ENCODE data around the gene PRICKLE1.

Gene PRICKLE1

GRCh38 chr12:42450248-42450647 lies 139.3 kb downstream of the PRICKLE1 start:
- no peak for DNase-seq (ENCODE audit: low read depth, low spot score)

- no peak for DNase-seq (ENCODE audit: low read depth, low spot score)
These were observed 140.7 kb downstream of the PRICKLE1 start for GRCh38 chr12:42448841-42449240.

- DNase-seq (ENCODE audit: low read depth, low spot score): no peak
These were observed 142.2 kb downstream of the PRICKLE1 start for GRCh38 chr12:42447371-42447786.

- DNase-seq (ENCODE audit: low read depth, low spot score): no peak
These were observed 142.8 kb downstream of the PRICKLE1 start for GRCh38 chr12:42446761-42447160.

- no peak for DNase-seq (ENCODE audit: low read depth, low spot score)
These were observed 143.7 kb downstream of the PRICKLE1 start for GRCh38 chr12:42445891-42446290.

- no peak for DNase-seq (ENCODE audit: low read depth, low spot score)
These were observed 145.2 kb downstream of the PRICKLE1 start for GRCh38 chr12:42444192-42444943.

- DNase-seq (ENCODE audit: low read depth, low spot score): no peak
These were observed 146.7 kb downstream of the PRICKLE1 start for GRCh38 chr12:42442888-42443287.

- no peak for DNase-seq (ENCODE audit: low read depth, low spot score)
These were observed 147.2 kb downstream of the PRICKLE1 start for GRCh38 chr12:42442311-42442759.

GRCh38 chr12:42440608-42441007 lies 148.9 kb downstream of the PRICKLE1 start:
- DNase-seq (ENCODE audit: low read depth, low spot score): no peak

- DNase-seq (ENCODE audit: low read depth, low spot score): no peak
These were observed 156.9 kb downstream of the PRICKLE1 start for GRCh38 chr12:42432517-42433140.

GRCh38 chr12:42428850-42429249 lies 160.7 kb downstream of the PRICKLE1 start:
- DNase-seq (ENCODE audit: low read depth, low spot score): no peak

GRCh38 chr12:42426746-42427145 lies 162.8 kb downstream of the PRICKLE1 start:
- DNase-seq (ENCODE audit: low read depth, low spot score): no peak

GRCh38 chr12:42422785-42423184 lies 166.8 kb downstream of the PRICKLE1 start:
- no peak for DNase-seq (ENCODE audit: low read depth, low spot score)

GRCh38 chr12:42421844-42422779 lies 167.4 kb downstream of the PRICKLE1 start:
- DNase-seq (ENCODE audit: low read depth, low spot score): no peak

GRCh38 chr12:42420395-42420794 lies 169.2 kb downstream of the PRICKLE1 start:
- DNase-seq (ENCODE audit: low read depth, low spot score): no peak

GRCh38 chr12:42410340-42410739 lies 179.2 kb downstream of the PRICKLE1 start:
- DNase-seq (ENCODE audit: low read depth, low spot score): no peak

GRCh38 chr12:42409471-42409870 lies 180.1 kb downstream of the PRICKLE1 start:
- no peak for DNase-seq (ENCODE audit: low read depth, low spot score)

- no peak for DNase-seq (ENCODE audit: low read depth, low spot score)
These were observed 182.2 kb downstream of the PRICKLE1 start for GRCh38 chr12:42407306-42407705.
